Measurements from ENCODE around the gene ASB7. TPM values are rescaled to one million over a fixed set of nuclear protein-coding genes. Genes with fewer than 3 reads are reported as not detected.

The ASB7 gene
- total RNA-seq, 1 experiment from 2014 or later = 14.4 TPM

DNA sequence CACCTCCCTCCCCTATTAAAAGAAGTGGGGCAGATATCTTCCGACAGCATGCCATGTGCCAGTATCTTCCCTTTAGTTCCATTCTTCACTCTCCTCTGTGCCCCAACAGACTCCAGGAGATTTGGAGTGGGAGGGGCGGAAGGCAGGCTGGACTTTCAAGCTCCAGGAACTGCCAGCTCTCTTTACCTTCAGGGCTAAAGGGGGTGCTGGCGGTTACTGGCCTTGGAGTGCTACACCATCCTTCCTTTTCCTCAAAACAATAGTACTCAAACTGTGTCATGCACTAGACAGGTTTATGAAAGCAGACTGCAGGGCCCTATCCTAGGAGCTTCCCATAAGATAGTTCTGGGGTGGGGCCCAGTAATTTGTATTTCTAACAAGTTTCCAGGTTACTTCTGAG is 6.4 kb upstream of the ASB7 start:
- H3K9me3 Mint-ChIP-seq (ENCODE audit: unreplicated experiment) = no peaks in the 10 kb centered on the region
- POLR2A ChIA-PET = no interaction called here
- DNase-seq = no peak
- H3K27ac Mint-ChIP-seq (ENCODE audit: unreplicated experiment) = no peak overlapping the region
- H3K36me3 ChIP-seq (ENCODE audit: control insufficient read depth, insufficient read depth, low read length) = no peaks in the 10 kb centered on the region
- no peak overlapping the region for H3K4me3 ChIP-seq (ENCODE audit: low read depth, low read length)
- TF ChIP-seq, protein P1, sequence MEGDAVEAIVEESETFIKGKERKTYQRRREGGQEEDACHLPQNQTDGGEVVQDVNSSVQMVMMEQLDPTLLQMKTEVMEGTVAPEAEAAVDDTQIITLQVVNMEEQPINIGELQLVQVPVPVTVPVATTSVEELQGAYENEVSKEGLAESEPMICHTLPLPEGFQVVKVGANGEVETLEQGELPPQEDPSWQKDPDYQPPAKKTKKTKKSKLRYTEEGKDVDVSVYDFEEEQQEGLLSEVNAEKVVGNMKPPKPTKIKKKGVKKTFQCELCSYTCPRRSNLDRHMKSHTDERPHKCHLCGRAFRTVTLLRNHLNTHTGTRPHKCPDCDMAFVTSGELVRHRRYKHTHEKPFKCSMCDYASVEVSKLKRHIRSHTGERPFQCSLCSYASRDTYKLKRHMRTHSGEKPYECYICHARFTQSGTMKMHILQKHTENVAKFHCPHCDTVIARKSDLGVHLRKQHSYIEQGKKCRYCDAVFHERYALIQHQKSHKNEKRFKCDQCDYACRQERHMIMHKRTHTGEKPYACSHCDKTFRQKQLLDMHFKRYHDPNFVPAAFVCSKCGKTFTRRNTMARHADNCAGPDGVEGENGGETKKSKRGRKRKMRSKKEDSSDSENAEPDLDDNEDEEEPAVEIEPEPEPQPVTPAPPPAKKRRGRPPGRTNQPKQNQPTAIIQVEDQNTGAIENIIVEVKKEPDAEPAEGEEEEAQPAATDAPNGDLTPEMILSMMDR (IDR thresholded peaks at IDR 0.05; ENCODE audit: insufficient read depth in 1 of 2, low read depth in 1 of 2, low read length in 1 of 2, severe bottlenecking in 1 of 2, unreplicated experiment in 1 of 2) = no peak
- H3K27me3 Mint-ChIP-seq (ENCODE audit: insufficient read depth, unreplicated experiment) = no peaks in the 10 kb centered on the region
- no peaks in the 10 kb centered on the region for H3K4me1 ChIP-seq
- no peaks in the 10 kb centered on the region for H3K4me1 Mint-ChIP-seq (ENCODE audit: low read depth, unreplicated experiment)
- H3K36me3 Mint-ChIP-seq (ENCODE audit: insufficient read depth, unreplicated experiment) = no peaks in the 10 kb centered on the region
- intact Hi-C loops (cut with micrococcal nuclease; ENCODE audit: unreplicated experiment) = no loop called here
- no peak overlapping the region for H3K4me3 Mint-ChIP-seq (ENCODE audit: unreplicated experiment)
- BruUV-seq (replicated peaks) = no TSS peak
- CTCF ChIA-PET = no interaction called here
- 0 out of 2 replicates have a peak, but pooled peaks cover 3% of the 10 kb centered on the region for H3K9me3 ChIP-seq
- no peaks in the 10 kb centered on the region for H3K27me3 ChIP-seq (replicated peaks; ENCODE audit: control insufficient read depth, insufficient read depth, low read length)

DNA sequence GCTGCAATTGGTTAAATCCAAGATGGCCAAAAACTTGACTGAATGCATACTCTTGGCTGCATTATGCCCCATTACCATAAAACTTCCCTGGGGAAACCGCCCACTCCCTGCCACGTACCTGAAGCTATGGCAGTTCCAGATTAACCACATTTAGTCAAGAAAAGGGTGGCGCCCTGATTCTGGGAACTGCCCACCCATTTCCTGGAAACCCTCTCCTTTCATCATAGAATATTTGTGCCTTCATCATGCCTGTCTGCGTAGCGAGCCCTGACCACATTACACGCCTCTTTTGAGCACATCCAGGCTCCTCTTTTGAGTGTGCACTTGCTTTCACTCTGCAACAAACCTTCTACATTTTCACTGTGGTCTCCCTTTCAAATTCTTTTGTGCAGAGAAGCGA is 5.6 kb upstream of the ASB7 start:
- no peaks in the 10 kb centered on the region for H3K27me3 ChIP-seq (replicated peaks; ENCODE audit: control insufficient read depth, insufficient read depth, low read length)
- DNase-seq = no peak
- no peaks in the 10 kb centered on the region for H3K9me3 Mint-ChIP-seq (ENCODE audit: unreplicated experiment)
- intact Hi-C loops (cut with micrococcal nuclease; ENCODE audit: unreplicated experiment) = no loop called here
- H3K4me3 Mint-ChIP-seq (ENCODE audit: unreplicated experiment) = no peak overlapping the region
- ChIA-PET POLR2A (no interaction called here), CTCF (no interaction called here)
- H3K4me3 ChIP-seq (ENCODE audit: low read depth, low read length) = no peak overlapping the region
- H3K4me1 ChIP-seq = no peaks in the 10 kb centered on the region
- no peaks in the 10 kb centered on the region for H3K4me1 Mint-ChIP-seq (ENCODE audit: low read depth, unreplicated experiment)
- no peaks in the 10 kb centered on the region for H3K27me3 Mint-ChIP-seq (ENCODE audit: insufficient read depth, unreplicated experiment)
- TF ChIP-seq, protein P1 (IDR thresholded peaks at IDR 0.05; ENCODE audit: insufficient read depth in 1 of 2, low read depth in 1 of 2, low read length in 1 of 2, severe bottlenecking in 1 of 2, unreplicated experiment in 1 of 2) = no peak
- no peaks in the 10 kb centered on the region for H3K36me3 Mint-ChIP-seq (ENCODE audit: insufficient read depth, unreplicated experiment)
- no TSS peak for BruUV-seq (replicated peaks)
- no peak overlapping the region for H3K27ac Mint-ChIP-seq (ENCODE audit: unreplicated experiment)
- 0 out of 2 replicates have a peak, but pooled peaks cover 3% of the 10 kb centered on the region for H3K9me3 ChIP-seq
- no peaks in the 10 kb centered on the region for H3K36me3 ChIP-seq (ENCODE audit: control insufficient read depth, insufficient read depth, low read length)

DNA sequence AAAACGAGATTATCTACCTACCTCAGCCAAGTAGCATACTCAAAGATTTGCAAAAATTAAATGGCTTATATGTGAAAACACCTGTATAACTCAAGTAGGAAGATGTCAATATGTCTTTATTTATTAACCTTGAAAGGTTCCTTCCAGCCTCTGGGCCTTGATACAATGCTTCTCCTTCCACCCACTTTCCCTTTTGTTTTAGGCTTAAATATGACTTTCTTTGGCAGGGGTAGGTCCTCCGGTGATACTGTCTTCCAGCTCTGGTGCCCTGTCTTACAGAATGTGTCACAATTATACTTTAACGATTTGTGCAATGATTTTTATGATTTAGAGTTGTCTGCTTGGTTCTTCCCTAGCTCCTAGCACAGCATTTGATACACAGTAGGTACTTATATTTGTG is 4.5 kb upstream of the ASB7 start:
- Mint-ChIP-seq H3K36me3 (ENCODE audit: insufficient read depth, unreplicated experiment) (no peaks in the 10 kb centered on the region), H3K9me3 (ENCODE audit: unreplicated experiment) (no peaks in the 10 kb centered on the region), H3K27ac (ENCODE audit: unreplicated experiment) (no peak overlapping the region), H3K4me1 (ENCODE audit: low read depth, unreplicated experiment) (no peaks in the 10 kb centered on the region), H3K4me3 (ENCODE audit: unreplicated experiment) (no peak overlapping the region), H3K27me3 (ENCODE audit: insufficient read depth, unreplicated experiment) (no peaks in the 10 kb centered on the region)
- no TSS peak for BruUV-seq (replicated peaks)
- ChIA-PET POLR2A (no interaction called here), CTCF (no interaction called here)
- Histone ChIP-seq H3K27me3 (replicated peaks; ENCODE audit: control insufficient read depth, insufficient read depth, low read length) (no peaks in the 10 kb centered on the region), H3K4me1 (no peaks in the 10 kb centered on the region), H3K9me3 (no peaks in the 10 kb centered on the region), H3K4me3 (ENCODE audit: low read depth, low read length) (no peak overlapping the region), H3K36me3 (ENCODE audit: control insufficient read depth, insufficient read depth, low read length) (no peaks in the 10 kb centered on the region)
- intact Hi-C loops (cut with micrococcal nuclease; ENCODE audit: unreplicated experiment) = no loop called here
- TF ChIP-seq, protein P1 (IDR thresholded peaks at IDR 0.05; ENCODE audit: insufficient read depth in 1 of 2, low read depth in 1 of 2, low read length in 1 of 2, severe bottlenecking in 1 of 2, unreplicated experiment in 1 of 2) = no peak
- no peak for DNase-seq

Measured in Caco-2 (cell line).